SK-N-MC (cell line): ENCODE results near the gene NKD1.

Experiments used
- EZH2 ChIP-seq: fragments of 200-600 bp; sonication (generic); IDR thresholded peaks from one replicate; pipeline ENCODE4 v1.6.1; 2017; ENCODE audit warnings: antibody characterized with exemption
- FOXP2 ChIP-seq: optimal IDR thresholded peaks from 2 replicates; pipeline ENCODE3; 2011; ENCODE audit warnings: mild to moderate bottlenecking, moderate library complexity; ENCODE audit not compliant: insufficient read depth; ENCODE audit errors: extremely low read length, control extremely low read depth
- POLR2AphosphoS5 ChIP-seq: IDR thresholded peaks from 2 replicates; pipeline ENCODE4 v1.6.1; 2012; ENCODE audit warnings: mild to moderate bottlenecking, low read depth, low read length, borderline replicate concordance

GRCh38 chr16:50578137-50578536 is 29.9 kb downstream of the NKD1 start:
- TF ChIP-seq EZH2 (no peak), FOXP2 (no peak), POLR2AphosphoS5 (no peak)
